BE2C (cell line): ENCODE results near the gene ACAT1.

Experiments used
- DNase-seq: peaks from one replicate; pipeline ENCODE4 v3.0.0-alpha.2; 2020
- H3K27me3 ChIP-seq: fragments of 250-450 bp; sonication (Bioruptor Pico); 2 replicates; pipeline ENCODE4 v1.5.1; 2020; ENCODE audit warnings: mild to moderate bottlenecking
- H3K36me3 ChIP-seq: fragments of 250-450 bp; sonication (Bioruptor Pico); 2 replicates; pipeline ENCODE4 v1.5.1; 2020; ENCODE audit warnings: mild to moderate bottlenecking
- H3K4me1 ChIP-seq: fragments of 250-450 bp; sonication (Bioruptor Pico); 2 replicates; pipeline ENCODE4 v1.5.1; 2020
- H3K4me3 ChIP-seq: 2 replicates; pipeline ENCODE4 v1.5.1; 2011; ENCODE audit warnings: low read depth, low read length
- H3K9me3 ChIP-seq: fragments of 250-450 bp; sonication (Bioruptor Pico); 2 replicates; pipeline ENCODE4 v1.5.1; 2020
- TF ChIP-seq, protein P1 (sequence below): IDR thresholded peaks from 2 replicates; pipeline ENCODE4 v1.5.1; 2012; ENCODE audit warnings: mild to moderate bottlenecking, low read depth, low read length

The ACAT1 gene

DNA sequence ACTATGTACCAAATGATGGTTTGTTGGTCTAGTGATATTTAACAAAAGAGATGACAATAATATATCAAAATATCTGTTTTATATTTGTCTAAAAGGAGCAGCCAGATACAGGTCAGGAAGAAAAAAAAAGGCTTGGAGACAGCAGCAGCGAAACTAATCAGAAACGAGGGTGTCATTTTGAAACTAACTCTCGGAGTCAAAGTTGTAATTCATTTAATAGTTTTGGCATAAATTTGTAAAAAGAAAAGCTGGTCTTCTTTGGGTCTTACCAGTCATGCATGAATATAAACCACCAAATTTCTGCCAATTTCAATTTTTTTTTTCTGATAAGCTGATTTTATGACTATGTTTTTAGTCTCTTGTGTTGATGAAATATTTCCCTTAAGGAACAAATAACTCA, 75.5 kb downstream of the ACAT1 start:
- H3K4me3 ChIP-seq = no peak overlapping the region
- no peaks in the 10 kb centered on the region for H3K9me3 ChIP-seq
- DNase-seq = no peak
- H3K4me1 ChIP-seq = no peaks in the 10 kb centered on the region
- H3K27me3 ChIP-seq = no peaks in the 10 kb centered on the region
- TF ChIP-seq, protein P1, sequence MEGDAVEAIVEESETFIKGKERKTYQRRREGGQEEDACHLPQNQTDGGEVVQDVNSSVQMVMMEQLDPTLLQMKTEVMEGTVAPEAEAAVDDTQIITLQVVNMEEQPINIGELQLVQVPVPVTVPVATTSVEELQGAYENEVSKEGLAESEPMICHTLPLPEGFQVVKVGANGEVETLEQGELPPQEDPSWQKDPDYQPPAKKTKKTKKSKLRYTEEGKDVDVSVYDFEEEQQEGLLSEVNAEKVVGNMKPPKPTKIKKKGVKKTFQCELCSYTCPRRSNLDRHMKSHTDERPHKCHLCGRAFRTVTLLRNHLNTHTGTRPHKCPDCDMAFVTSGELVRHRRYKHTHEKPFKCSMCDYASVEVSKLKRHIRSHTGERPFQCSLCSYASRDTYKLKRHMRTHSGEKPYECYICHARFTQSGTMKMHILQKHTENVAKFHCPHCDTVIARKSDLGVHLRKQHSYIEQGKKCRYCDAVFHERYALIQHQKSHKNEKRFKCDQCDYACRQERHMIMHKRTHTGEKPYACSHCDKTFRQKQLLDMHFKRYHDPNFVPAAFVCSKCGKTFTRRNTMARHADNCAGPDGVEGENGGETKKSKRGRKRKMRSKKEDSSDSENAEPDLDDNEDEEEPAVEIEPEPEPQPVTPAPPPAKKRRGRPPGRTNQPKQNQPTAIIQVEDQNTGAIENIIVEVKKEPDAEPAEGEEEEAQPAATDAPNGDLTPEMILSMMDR = no peak
- peaks cover 41% of the 10 kb centered on the region for H3K36me3 ChIP-seq
